ENCODE data around the gene TRMT61B.

The TRMT61B gene

GRCh38 chr2:28896906-28897305 lies 26.8 kb upstream of the TRMT61B start:
- no peak for TF ChIP-seq CTCF (conservative IDR thresholded peaks at IDR 0.05; ENCODE audit: low read depth, low read length)
- peak; percentile 17 for DNase-seq (ENCODE audit: low read depth)
- H3K4me3 ChIP-seq (ENCODE audit: low read depth, low read length), result no peak overlapping the region

GRCh38 chr2:28895189-28895893 lies 25.2 kb upstream of the TRMT61B start:
- H3K4me3 ChIP-seq (ENCODE audit: low read depth, low read length), result peak overlapping the region; percentile 95
- peak; percentile 58 for DNase-seq (ENCODE audit: low read depth)

GRCh38 chr2:28894470-28895188 lies 24.5 kb upstream of the TRMT61B start, which contains the start of gene WDR43:
WDR43 (plus strand) TSS chr2:28894667; CDS start chr2:28894699, 32 bp downstream.
- H3K4me3 ChIP-seq (ENCODE audit: low read depth, low read length), result peak within 1 kb of the TSS; percentile 95
- TF ChIP-seq CTCF (conservative IDR thresholded peaks at IDR 0.05; ENCODE audit: low read depth, low read length), result no peak
- peak; percentile 100 for DNase-seq (ENCODE audit: low read depth)

More at GRCh38 chr2:28895189-28895893, 25.2 kb upstream of the TRMT61B start:
- no peak for TF ChIP-seq CTCF (conservative IDR thresholded peaks at IDR 0.05; ENCODE audit: low read depth, low read length)

- H3K4me3 ChIP-seq (ENCODE audit: low read depth, low read length), result no peak overlapping the region
- no peak for TF ChIP-seq CTCF (conservative IDR thresholded peaks at IDR 0.05; ENCODE audit: low read depth, low read length)
- no peak for DNase-seq (ENCODE audit: low read depth)
These were observed 23.4 kb upstream of the TRMT61B start for GRCh38 chr2:28893488-28893887.

- H3K4me3 ChIP-seq (ENCODE audit: low read depth, low read length), result no peak overlapping the region
- TF ChIP-seq CTCF (conservative IDR thresholded peaks at IDR 0.05; ENCODE audit: low read depth, low read length), result no peak
- no peak for DNase-seq (ENCODE audit: low read depth)
These were observed 10.1 kb upstream of the TRMT61B start for GRCh38 chr2:28880193-28880592.

GRCh38 chr2:28871620-28872019 lies 1.5 kb upstream of the TRMT61B start:
- TF ChIP-seq CTCF (conservative IDR thresholded peaks at IDR 0.05; ENCODE audit: low read depth, low read length), result no peak
- DNase-seq (ENCODE audit: low read depth), result no peak
- H3K4me3 ChIP-seq (ENCODE audit: low read depth, low read length), result no peak overlapping the region
